K562 (cell line): ENCODE data around the gene EHBP1L1. TPM values are rescaled to one million over a fixed set of nuclear protein-coding genes. Genes with fewer than 3 reads are reported as not detected.

Source experiments
- ATF6 ChIP-seq: sonication (generic); formaldehyde crosslinking; IDR thresholded peaks from 2 replicates; pipeline ENCODE4 v1.4.0; 2020; ENCODE audit warnings: mild to moderate bottlenecking, missing genetic modification reagents
- CBX2 ChIP-seq: fragments of 200-600 bp; sonication (generic); IDR thresholded peaks from one replicate; pipeline ENCODE4 v1.6.1; 2012; ENCODE audit warnings: mild to moderate bottlenecking, low read length, inconsistent platforms; ENCODE audit not compliant: insufficient read depth, poor library complexity, severe bottlenecking
- CEBPZ ChIP-seq: fragments of 150-350 bp; IDR thresholded peaks from 2 replicates; pipeline ENCODE4 v1.6.1; 2014; ENCODE audit warnings: low read depth, mild to moderate bottlenecking, low read length, borderline replicate concordance
- CGGBP1 ChIP-seq: fragments of 250-450 bp; sonication (Bioruptor Pico); IDR thresholded peaks from 2 replicates; pipeline ENCODE4 v1.9.0; 2021; ENCODE audit warnings: mild to moderate bottlenecking
- DIDO1 ChIP-seq: fragments of 450-650 bp; IDR thresholded peaks from 2 replicates; pipeline ENCODE4 v1.6.1; 2016; ENCODE audit warnings: low read depth, missing biosample characterization, missing genetic modification characterization
- SNIP1 ChIP-seq: fragments of 450-650 bp; IDR thresholded peaks from 2 replicates; pipeline ENCODE4 v1.7.1; 2017; ENCODE audit warnings: low read depth, mild to moderate bottlenecking
- ZBTB43 ChIP-seq: sonication (generic); formaldehyde crosslinking; IDR thresholded peaks from 2 replicates; pipeline ENCODE4 v1.8.0; 2023; ENCODE audit warnings: mild to moderate bottlenecking, missing genetic modification reagents
- ZNF431 ChIP-seq: sonication (generic); formaldehyde crosslinking; IDR thresholded peaks from 2 replicates; pipeline ENCODE4 v1.8.0; 2022; ENCODE audit warnings: mild to moderate bottlenecking, missing genetic modification reagents
- polyA plus RNA-seq, 8 experiments: library from polyadenylated mRNA; depleted of rRNA in 4 of 8; stranded (reverse) in 5 of 8; unstranded in 3 of 8; fragments of >200 nt; fragmentation: Nextera tagmentation in 2 of 8; fragmentation: Illumina TruSeq in 1 of 8; extraction: Ambion mirVana in 2 of 8; extraction: Trizol in 1 of 8; gene quantifications; 2 replicates each; pipeline versions ENCODE4 v1.2.1 to v1.2.3, GENCODE V29; 2011 to 2014; ENCODE audit warnings: inconsistent platforms in 1 of 8, missing spikeins in 1 of 8
- total RNA-seq, 7 experiments: library from RNA; depleted of rRNA in 6 of 7; stranded (reverse); fragments of >200 nt in 6 of 7; fragmentation: Illumina TruSeq in 2 of 7; extraction: Trizol in 2 of 7; gene quantifications; 2 replicates each; pipeline versions ENCODE4 v1.2.1 to v1.2.3, GENCODE V29; 2011 to 2021; ENCODE audit warnings: low replicate concordance in 1 of 7

Gene EHBP1L1
- total and polyA plus RNA-seq, 9 of the 15 experiments (the other 6 are each of a cell fraction or from before 2014, with no cell fraction given) = 0.03 to 87.1 (median 26.3) TPM

GRCh38 chr11:65575568-65576231, at the start of gene EHBP1L1 (continued):
- TF ChIP-seq CEBPZ (no peak), ATF6 (CRISPR knock-in tag) (no peak), SNIP1 (no peak), ZNF431 (CRISPR knock-in tag) (no peak), DIDO1 (tag) (no peak), ZBTB43 (no peak), CGGBP1 (CRISPR knock-in tag) (no peak), CBX2 (no peak)
